D721Med (cell line): Measurements from ENCODE around the gene TRIM24.

ENCODE experiments used
- DNase-seq: peaks from one replicate; pipeline ENCODE4 v3.0.0; 2011; ENCODE audit warnings: low spot score; ENCODE audit not compliant: insufficient read length
- FAIRE-seq: peaks from 2 replicates; lab custom pipeline; 2011; peaks lifted over from hg19 to GRCh38; lab: Jason Lieb, UNC
- CTCF ChIP-seq: IDR thresholded peaks from 2 replicates; pipeline ENCODE4 v1.5.1; 2012; ENCODE audit warnings: mild to moderate bottlenecking, control low read depth; ENCODE audit not compliant: insufficient read depth; ENCODE audit errors: missing control alignments

The TRIM24 gene

GRCh38 chr7:138505361-138505873 lies 45.4 kb downstream of the TRIM24 start:
- TF ChIP-seq CTCF, result no peak
- no peak for FAIRE-seq
- DNase-seq, result no peak

GRCh38 chr7:138506764-138507163 lies 46.7 kb downstream of the TRIM24 start:
- no peak for TF ChIP-seq CTCF
- FAIRE-seq (no peak), DNase-seq (no peak)

- DNase-seq, result no peak
- no peak for TF ChIP-seq CTCF
- FAIRE-seq, result no peak
Observed at GRCh38 chr7:138510003-138510402, 49.9 kb downstream of the TRIM24 start.

GRCh38 chr7:138512092-138512858 lies 52.2 kb downstream of the TRIM24 start:
- no peak for TF ChIP-seq CTCF
- FAIRE-seq (no peak), DNase-seq (no peak)

GRCh38 chr7:138512885-138513284 lies 52.8 kb downstream of the TRIM24 start:
- TF ChIP-seq CTCF, result no peak
- FAIRE-seq (no peak), DNase-seq (no peak)

- FAIRE-seq, result no peak
- TF ChIP-seq CTCF, result no peak
Observed at GRCh38 chr7:138513344-138513871, 53.3 kb downstream of the TRIM24 start.

GRCh38 chr7:138514044-138514443 lies 54.0 kb downstream of the TRIM24 start:
- no peak for FAIRE-seq

More at GRCh38 chr7:138513344-138513871, 53.3 kb downstream of the TRIM24 start:
- DNase-seq, result no peak

More at GRCh38 chr7:138514044-138514443, 54.0 kb downstream of the TRIM24 start:
- DNase-seq, result no peak
- no peak for TF ChIP-seq CTCF
